H1 (cell line): ENCODE results near the gene GJD3. TPM values are rescaled to one million over a fixed set of nuclear protein-coding genes. Genes with fewer than 3 reads are reported as not detected.
"Not testable (repeated sequence)": the region's sequence is repeated elsewhere in the genome, so short reads cannot be mapped to it uniquely, and the experiment has no call there.

Source experiments
- CTCF ChIA-PET: fragments of 300-600 bp; sonication (Branson Sonifier 250); formaldehyde crosslinking; loops from one replicate; lab custom pipeline; 2021; ENCODE audit not compliant: partially characterized antibody; lab: Charles Lee
- POLR2A ChIA-PET: fragments of 300-600 bp; sonication (Branson Sonifier 250); formaldehyde crosslinking; loops from one replicate; lab custom pipeline; 2021; ENCODE audit warnings: inconsistent platforms; ENCODE audit not compliant: partially characterized antibody; lab: Charles Lee
- DNase-seq, 2 experiments: peaks; one replicate each; pipeline versions ENCODE4 v3.0.0 to v3.0.0-alpha.2; 2010 to 2022; ENCODE audit warnings: low spot score in 2 of 2, low read depth in 1 of 2, mixed read lengths in 1 of 2
- FAIRE-seq: peaks from 2 replicates; lab custom pipeline; 2011; peaks lifted over from hg19 to GRCh38; lab: Jason Lieb, UNC
- H2AFZ ChIP-seq: 2 replicates; pipeline ENCODE4 v1.8.1; 2012; ENCODE audit warnings: low read length, inconsistent platforms
- H2AK5ac ChIP-seq: 2 replicates; pipeline ENCODE4 v1.6.1; 2013; ENCODE audit warnings: low read depth, low read length
- H2BK120ac ChIP-seq: replicated peaks from 2 replicates; pipeline ENCODE3; 2013; ENCODE audit warnings: low read depth, low read length, inconsistent platforms
- H2BK12ac ChIP-seq: 2 replicates; pipeline ENCODE4 v1.6.1; 2013; ENCODE audit warnings: low read depth, low read length
- H2BK15ac ChIP-seq: 2 replicates; pipeline ENCODE4 v1.6.1; 2013; ENCODE audit warnings: low read length
- H2BK20ac ChIP-seq: 2 replicates; pipeline ENCODE4 v1.6.1; 2013; ENCODE audit warnings: low read length
- H2BK5ac ChIP-seq: 2 replicates; pipeline ENCODE4 v1.6.1; 2013; ENCODE audit warnings: low read depth, low read length
- H3K14ac ChIP-seq: 2 replicates; pipeline ENCODE4 v1.6.1; 2013; ENCODE audit warnings: inconsistent platforms; ENCODE audit not compliant: insufficient read length
- H3K18ac ChIP-seq: 2 replicates; pipeline ENCODE4 v1.6.1; 2013; ENCODE audit warnings: low read length; ENCODE audit errors: extremely low read depth
- H3K23ac ChIP-seq: 2 replicates; pipeline ENCODE4 v1.6.1; 2013; ENCODE audit warnings: inconsistent platforms; ENCODE audit not compliant: insufficient read length
- H3K23me2 ChIP-seq: 2 replicates; pipeline ENCODE4 v1.6.1; 2013; ENCODE audit warnings: low read depth, low read length
- H3K27ac ChIP-seq: 2 replicates; pipeline ENCODE4 v1.6.1; 2011; ENCODE audit warnings: low read depth, low read length, inconsistent platforms
- H3K27me3 ChIP-seq, 4 experiments: replicated peaks in 1 of 4; 1 replicate in 1 of 4; 2 replicates in 3 of 4; pipeline versions ENCODE4 v1.6.1 to v1.8.1; 2011 to 2013; ENCODE audit warnings: low read length in 3 of 4, mild to moderate bottlenecking in 3 of 4, inconsistent platforms in 2 of 4, mixed read lengths in 2 of 4, moderate library complexity in 1 of 4; ENCODE audit not compliant: control insufficient read depth in 3 of 4, insufficient read depth in 3 of 4; ENCODE audit errors: extremely low read depth in 1 of 4
- H3K36me3 ChIP-seq, 4 experiments: 2 replicates each; pipeline versions ENCODE4 v1.6.1 to v1.8.1; 2011 to 2013; ENCODE audit warnings: mild to moderate bottlenecking in 4 of 4, low read length in 3 of 4, moderate library complexity in 2 of 4, control low read depth in 1 of 4, inconsistent platforms in 1 of 4; ENCODE audit not compliant: insufficient read depth in 4 of 4, control insufficient read depth in 2 of 4
- H3K4ac ChIP-seq: replicated peaks from 2 replicates; pipeline ENCODE3; 2013; ENCODE audit warnings: low read length, low read depth, mixed read lengths, inconsistent platforms; ENCODE audit not compliant: insufficient read length
- H3K4me1 ChIP-seq, 4 experiments: replicated peaks in 1 of 4; 1 replicate in 1 of 4; 2 replicates in 3 of 4; pipeline versions ENCODE4 v1.6.1 to v1.8.1; 2011 to 2013; ENCODE audit warnings: low read length in 3 of 4, inconsistent platforms in 2 of 4, mixed read lengths in 1 of 4; ENCODE audit not compliant: insufficient read depth in 4 of 4, control insufficient read depth in 3 of 4
- H3K4me2 ChIP-seq, 2 experiments: 2 replicates each; pipeline versions ENCODE4 v1.6.1 to v1.8.1; 2011 to 2013; ENCODE audit warnings: low read depth in 2 of 2, low read length in 2 of 2, control low read depth in 1 of 2, inconsistent platforms in 1 of 2, mild to moderate bottlenecking in 1 of 2; ENCODE audit not compliant: insufficient read depth in 1 of 2
- H3K4me3 ChIP-seq, 4 experiments: fragments of 200-600, 300-600 bp in 1 of 4; sonication (generic), shearing (Covaris generic), sonication (Bioruptor Twin) in 1 of 4; 2 replicates each; pipeline versions ENCODE4 v1.5.1 to v1.8.1; 2011 to 2016; ENCODE audit warnings: low read length in 4 of 4, low read depth in 3 of 4, control low read depth in 2 of 4, inconsistent platforms in 2 of 4, mild to moderate bottlenecking in 2 of 4, mixed read lengths in 1 of 4, moderate library complexity in 1 of 4; ENCODE audit not compliant: insufficient read depth in 2 of 4; ENCODE audit errors: extremely low read depth in 1 of 4
- H3K56ac ChIP-seq: replicated peaks from 2 replicates; pipeline ENCODE3; 2013; ENCODE audit warnings: low read depth, mild to moderate bottlenecking, mixed read lengths, low read length, inconsistent platforms; ENCODE audit not compliant: insufficient read length
- H3K79me1 ChIP-seq: 2 replicates; pipeline ENCODE4 v1.6.1; 2013; ENCODE audit warnings: low read depth, low read length, control low read depth
- H3K79me2 ChIP-seq, 2 experiments: 2 replicates each; pipeline versions ENCODE4 v1.6.1 to v1.8.1; 2012 to 2013; ENCODE audit warnings: low read length in 2 of 2, mild to moderate bottlenecking in 2 of 2, inconsistent platforms in 1 of 2; ENCODE audit not compliant: insufficient read depth in 2 of 2, control insufficient read depth in 1 of 2
- H3K9ac ChIP-seq, 4 experiments: replicated peaks in 1 of 4; 1 replicate in 1 of 4; 2 replicates in 3 of 4; pipeline versions ENCODE4 v1.6.1 to v1.8.1; 2011 to 2013; ENCODE audit warnings: low read depth in 3 of 4, low read length in 3 of 4, control low read depth in 2 of 4, mild to moderate bottlenecking in 2 of 4, moderate library complexity in 2 of 4, inconsistent platforms in 1 of 4; ENCODE audit errors: extremely low read depth in 1 of 4
- H3K9me3 ChIP-seq, 2 experiments: 2 replicates each; pipeline versions ENCODE4 v1.6.1 to v1.8.1; 2012 to 2013; ENCODE audit warnings: mild to moderate bottlenecking in 2 of 2, moderate library complexity in 2 of 2, control low read depth in 1 of 2, inconsistent platforms in 1 of 2, low read depth in 1 of 2, low read length in 1 of 2, mixed read lengths in 1 of 2; ENCODE audit not compliant: insufficient read depth in 2 of 2
- H4K20me1 ChIP-seq, 2 experiments: replicated peaks in 1 of 2; 2 replicates each; pipeline versions ENCODE3 to v1.8.1; 2011 to 2013; ENCODE audit warnings: inconsistent platforms in 2 of 2, low read length in 2 of 2, mild to moderate bottlenecking in 1 of 2; ENCODE audit not compliant: insufficient read depth in 2 of 2, control insufficient read depth in 1 of 2
- H4K5ac ChIP-seq: 2 replicates; pipeline ENCODE4 v1.6.1; 2013; ENCODE audit warnings: low read length, low read depth, mixed read lengths, inconsistent platforms; ENCODE audit not compliant: insufficient read length
- H4K8ac ChIP-seq: 2 replicates; pipeline ENCODE4 v1.8.0; 2013; ENCODE audit warnings: mild to moderate bottlenecking, moderate library complexity, low read length, inconsistent platforms; ENCODE audit not compliant: insufficient read depth; ENCODE audit errors: extremely low read depth
- H4K91ac ChIP-seq: replicated peaks from 2 replicates; pipeline ENCODE3; 2013; ENCODE audit warnings: low read length, mixed read lengths, inconsistent platforms; ENCODE audit not compliant: insufficient read length
- WGBS, 2 experiments: shearing (Covaris generic) in 1 of 2; methylation state at CpG; one replicate each; pipeline versions ENCODE4 v1.1.6 to v1.1.7; 2013 to 2015; ENCODE audit warnings: low lambda C conversion rate in 2 of 2, mixed read lengths in 2 of 2, inconsistent platforms in 1 of 2, low coverage in 1 of 2, missing lambda C conversion rate in 1 of 2; ENCODE audit not compliant: insufficient replicate concordance in 2 of 2, insufficient coverage in 1 of 2, insufficient read length in 1 of 2; ENCODE audit errors: extremely low coverage in 1 of 2, missing lambda C conversion rate in 1 of 2; 5-methylcytosine and 5-hydroxymethylcytosine counted together
- polyA plus RNA-seq, 7 experiments: library from polyadenylated mRNA; depleted of rRNA in 3 of 7; stranded (reverse) in 5 of 7; unstranded in 2 of 7; fragments of >200 nt in 5 of 7; fragments of 200-250 nt in 2 of 7; gene quantifications; 1 replicate in 5 of 7; 2 replicates in 1 of 7; 4 replicates in 1 of 7; pipeline versions ENCODE4 v1.2.1 to v1.2.3, GENCODE V29; 2011 to 2013; ENCODE audit warnings: missing spikeins in 2 of 7, mixed read lengths in 2 of 7
- total RNA-seq: library from RNA; stranded (reverse); fragmentation: NEBNext Ultra II Directional; extraction: Animal tissue kit (Norgen Biotek cat#: 25700); gene quantifications from 2 replicates; pipeline ENCODE4 v1.2.1, GENCODE V29; 2021

Gene GJD3
- total and polyA plus RNA-seq, 2 of the 8 experiments (the other 6 are each of a cell fraction or from before 2014, with no cell fraction given): 0.53 to 1.9 TPM

DNA sequence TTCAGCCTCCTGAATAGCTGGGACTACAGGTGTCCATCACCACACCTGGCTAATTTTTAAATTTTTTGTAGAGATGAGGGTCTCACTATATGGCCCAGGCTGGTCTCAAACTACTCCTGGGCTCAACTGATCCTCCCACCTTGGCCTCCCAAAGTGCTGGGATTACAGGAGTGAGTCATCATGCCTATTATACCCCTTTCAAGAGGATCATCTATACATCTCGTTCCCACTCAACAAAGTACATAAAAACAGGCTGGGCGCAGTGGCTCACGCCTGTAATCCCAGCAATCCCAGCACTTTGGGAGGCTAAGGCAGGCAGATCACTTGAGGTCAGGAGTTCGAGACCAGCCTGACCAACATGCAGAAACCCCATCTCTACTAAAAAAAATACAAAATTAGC is 49.8 kb upstream of the GJD3 start:
- not testable (repeated sequence) for H2BK120ac ChIP-seq, H3K79me1 ChIP-seq, H4K91ac ChIP-seq, H4K5ac ChIP-seq, H3K4ac ChIP-seq, H3K18ac ChIP-seq, H3K9me3 ChIP-seq, H2BK15ac ChIP-seq, H2AFZ ChIP-seq, H3K4me2 ChIP-seq, H2BK5ac ChIP-seq, H3K56ac ChIP-seq, H2BK20ac ChIP-seq, H2AK5ac ChIP-seq, H4K20me1 ChIP-seq, H3K23ac ChIP-seq, H3K9ac ChIP-seq, H4K8ac ChIP-seq, H3K27ac ChIP-seq, H3K27me3 ChIP-seq, H2BK12ac ChIP-seq, DNase-seq, FAIRE-seq, H3K14ac ChIP-seq, H3K4me3 ChIP-seq, H3K23me2 ChIP-seq
- 100% methylated on average over 4 of the region's 4 CpGs; no CpG with 5 or more reads in 1 of the 2 experiments for WGBS, 2 experiments
- Histone ChIP-seq H3K4me1 (peaks cover 0 to 12% (median 1%) of the 10 kb centered on the region in 4 experiments; a peak in 3 of 7 replicates), H3K79me2 (peaks cover 0 to 31% of the 10 kb centered on the region in 2 experiments; a peak in 2 of 4 replicates), H3K36me3 (peaks cover 12 to 70% (median 40%) of the 10 kb centered on the region in 4 experiments)
- POLR2A ChIA-PET: interaction anchor here (0.9 to 5.1 kb wide), 2 partner anchors 13 to 49 kb away, joined by 3 to 32 read pairs; no protein-coding TSS in a partner anchor
- CTCF ChIA-PET: interaction anchor here (0.6 to 5.8 kb wide), 24 partner anchors 11 to 1588 kb away, joined by 3 to 32 read pairs (median 4); no protein-coding TSS in a partner anchor
